GM12801 (cell line): ENCODE measurements around the gene CERK.

Experiments used
- TF ChIP-seq, protein P1 (sequence below): IDR thresholded peaks from one replicate; pipeline ENCODE4 v1.5.1; 2011; ENCODE audit warnings: control low read depth; ENCODE audit not compliant: insufficient read length; ENCODE audit errors: extremely low read depth

The CERK gene

DNA sequence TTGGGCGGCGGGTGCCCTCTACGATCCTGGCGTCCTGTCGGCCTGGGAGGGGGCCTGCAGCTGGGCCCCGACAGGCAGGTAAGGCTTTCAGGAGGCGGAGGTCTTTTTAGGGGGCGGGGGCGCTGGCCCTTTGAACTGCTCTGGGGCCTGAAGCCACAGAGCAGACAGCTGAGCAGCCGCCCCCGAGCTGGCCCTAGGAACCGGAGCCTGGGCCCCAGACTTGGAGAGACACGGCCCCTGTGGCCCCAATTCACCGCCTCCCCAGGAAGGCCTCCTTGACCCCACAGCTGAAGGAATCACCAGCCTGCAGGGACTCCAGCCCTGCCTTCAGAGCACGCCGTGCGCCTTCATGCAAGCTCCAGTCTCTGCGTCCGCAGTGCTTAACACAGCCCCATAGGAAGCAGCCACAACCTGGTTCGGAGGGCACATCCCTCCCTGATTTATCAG is 618 bp upstream of the CERK start:
- TF ChIP-seq, protein P1, sequence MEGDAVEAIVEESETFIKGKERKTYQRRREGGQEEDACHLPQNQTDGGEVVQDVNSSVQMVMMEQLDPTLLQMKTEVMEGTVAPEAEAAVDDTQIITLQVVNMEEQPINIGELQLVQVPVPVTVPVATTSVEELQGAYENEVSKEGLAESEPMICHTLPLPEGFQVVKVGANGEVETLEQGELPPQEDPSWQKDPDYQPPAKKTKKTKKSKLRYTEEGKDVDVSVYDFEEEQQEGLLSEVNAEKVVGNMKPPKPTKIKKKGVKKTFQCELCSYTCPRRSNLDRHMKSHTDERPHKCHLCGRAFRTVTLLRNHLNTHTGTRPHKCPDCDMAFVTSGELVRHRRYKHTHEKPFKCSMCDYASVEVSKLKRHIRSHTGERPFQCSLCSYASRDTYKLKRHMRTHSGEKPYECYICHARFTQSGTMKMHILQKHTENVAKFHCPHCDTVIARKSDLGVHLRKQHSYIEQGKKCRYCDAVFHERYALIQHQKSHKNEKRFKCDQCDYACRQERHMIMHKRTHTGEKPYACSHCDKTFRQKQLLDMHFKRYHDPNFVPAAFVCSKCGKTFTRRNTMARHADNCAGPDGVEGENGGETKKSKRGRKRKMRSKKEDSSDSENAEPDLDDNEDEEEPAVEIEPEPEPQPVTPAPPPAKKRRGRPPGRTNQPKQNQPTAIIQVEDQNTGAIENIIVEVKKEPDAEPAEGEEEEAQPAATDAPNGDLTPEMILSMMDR, result no peak

DNA sequence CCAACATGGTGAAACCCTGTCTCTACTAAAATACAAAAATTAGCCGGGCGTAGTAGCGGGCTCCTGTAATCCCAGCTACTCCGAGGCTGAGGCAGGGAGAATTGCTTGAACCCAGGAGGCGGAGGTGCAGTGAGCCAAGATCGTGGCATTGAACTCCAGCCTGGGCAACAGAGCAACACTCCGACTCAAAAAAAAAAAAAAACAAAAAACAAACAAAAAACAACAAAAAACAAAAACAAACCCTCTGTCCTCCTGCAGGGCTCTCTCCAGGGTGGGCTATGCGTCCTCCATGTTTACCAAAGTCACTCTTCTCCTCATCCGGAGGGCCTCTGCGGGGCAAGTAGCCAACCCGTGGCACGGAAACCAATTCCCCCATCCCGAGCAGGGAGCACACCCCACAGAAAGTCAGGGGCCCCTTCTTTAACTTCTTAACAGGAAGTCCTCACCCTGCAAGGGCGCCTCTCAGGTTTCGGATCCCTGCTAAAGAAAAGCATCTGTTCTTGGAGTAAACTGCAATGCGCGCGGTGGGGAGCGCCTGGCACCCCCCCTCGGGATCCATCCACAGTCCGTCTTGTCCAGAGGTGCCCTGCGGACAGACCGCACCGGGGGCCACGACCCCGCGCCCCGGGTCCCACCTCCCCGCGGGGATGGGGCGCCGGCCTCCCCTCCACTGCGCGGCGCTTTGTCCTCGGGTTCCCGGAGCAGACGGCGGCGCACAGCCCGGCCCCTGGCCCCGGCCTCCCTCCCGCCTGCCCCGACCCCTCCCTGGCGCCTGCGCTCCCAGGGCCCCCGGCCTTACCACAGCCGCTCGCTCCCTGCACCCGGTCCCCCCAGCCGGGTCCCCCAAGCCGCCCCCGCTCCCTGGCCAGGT is 712 bp downstream of the CERK start:
- TF ChIP-seq, protein P1, result no peak

DNA sequence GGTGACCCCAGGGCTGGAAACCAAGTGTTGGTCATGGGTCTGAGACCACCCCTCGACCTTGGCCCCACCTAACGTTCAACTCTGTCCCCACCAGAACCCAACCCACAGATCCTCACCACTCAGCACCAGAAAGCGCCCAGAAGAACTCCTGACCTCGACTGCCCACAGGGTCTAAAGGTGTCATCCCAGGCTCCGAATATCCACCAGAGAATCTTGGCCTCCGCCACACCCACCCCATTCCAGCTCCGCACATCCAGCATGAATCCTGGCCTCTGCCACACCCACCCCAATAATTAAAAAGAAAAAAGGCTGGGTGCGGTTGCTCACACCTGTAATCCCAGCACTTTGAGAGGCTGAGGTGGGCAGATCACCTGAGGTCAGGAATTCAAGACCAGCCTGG is 1.3 kb downstream of the CERK start:
- TF ChIP-seq, protein P1, result no peak

GRCh38 chr22:46735747-46736608 is 2.1 kb downstream of the CERK start:
- TF ChIP-seq, protein P1, result no peak

DNA sequence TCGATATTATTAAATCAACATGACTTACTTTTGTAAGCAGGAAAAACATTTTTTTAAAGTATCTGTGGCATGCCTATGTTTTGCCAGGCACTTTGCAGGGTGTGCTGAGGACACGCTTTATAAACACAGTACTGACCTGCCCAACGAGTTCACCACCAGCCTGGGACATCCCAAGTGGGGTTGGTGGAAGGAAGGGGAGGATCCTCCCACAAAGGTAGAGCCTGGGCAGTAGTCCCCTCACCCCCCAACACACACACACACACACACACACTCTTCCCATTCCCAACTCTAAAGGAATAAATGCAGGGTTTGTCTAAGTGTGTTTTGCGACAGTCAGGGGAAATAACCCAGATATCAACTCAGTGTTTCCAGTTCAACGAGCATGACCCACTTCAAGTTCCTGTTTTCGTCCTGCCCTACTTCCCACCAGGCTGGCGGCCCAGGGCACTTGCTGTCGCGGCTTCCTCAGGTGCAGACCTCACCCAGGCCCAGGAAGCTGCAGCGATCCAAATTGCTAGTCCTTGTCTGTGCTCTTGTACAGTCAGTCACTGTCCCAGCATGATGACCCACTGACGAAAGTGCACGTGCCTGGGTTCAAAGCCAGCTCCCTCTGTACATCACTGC is 3.1 kb downstream of the CERK start:
- TF ChIP-seq, protein P1, result no peak

GRCh38 chr22:46732513-46732912 is 5.5 kb downstream of the CERK start:
- TF ChIP-seq, protein P1, result no peak

- TF ChIP-seq, protein P1, result no peak
Observed at GRCh38 chr22:46732041-46732379, 6.0 kb downstream of the CERK start.
